ENCODE results near the gene BNC2.

The BNC2 gene

DNA sequence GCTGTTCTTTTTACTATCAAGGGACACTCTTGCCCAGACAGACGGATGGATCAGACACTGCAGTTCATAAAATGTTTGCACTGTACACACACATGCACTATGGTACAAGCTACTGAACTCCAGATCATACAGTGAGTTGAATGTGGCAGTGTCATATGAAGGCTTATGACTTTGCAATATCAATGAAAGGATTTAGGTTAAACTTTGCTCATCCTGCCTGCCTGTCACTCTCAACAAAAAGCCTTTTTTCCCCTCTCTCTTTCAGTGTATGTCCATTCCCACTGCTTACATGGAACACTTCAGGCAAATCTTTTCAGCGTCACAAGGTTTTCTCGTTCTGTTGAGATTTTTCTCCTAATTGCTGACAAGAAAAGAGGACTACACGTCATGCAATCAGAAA lies 97.4 kb downstream of the BNC2 start:
- TF ChIP-seq, protein P1, sequence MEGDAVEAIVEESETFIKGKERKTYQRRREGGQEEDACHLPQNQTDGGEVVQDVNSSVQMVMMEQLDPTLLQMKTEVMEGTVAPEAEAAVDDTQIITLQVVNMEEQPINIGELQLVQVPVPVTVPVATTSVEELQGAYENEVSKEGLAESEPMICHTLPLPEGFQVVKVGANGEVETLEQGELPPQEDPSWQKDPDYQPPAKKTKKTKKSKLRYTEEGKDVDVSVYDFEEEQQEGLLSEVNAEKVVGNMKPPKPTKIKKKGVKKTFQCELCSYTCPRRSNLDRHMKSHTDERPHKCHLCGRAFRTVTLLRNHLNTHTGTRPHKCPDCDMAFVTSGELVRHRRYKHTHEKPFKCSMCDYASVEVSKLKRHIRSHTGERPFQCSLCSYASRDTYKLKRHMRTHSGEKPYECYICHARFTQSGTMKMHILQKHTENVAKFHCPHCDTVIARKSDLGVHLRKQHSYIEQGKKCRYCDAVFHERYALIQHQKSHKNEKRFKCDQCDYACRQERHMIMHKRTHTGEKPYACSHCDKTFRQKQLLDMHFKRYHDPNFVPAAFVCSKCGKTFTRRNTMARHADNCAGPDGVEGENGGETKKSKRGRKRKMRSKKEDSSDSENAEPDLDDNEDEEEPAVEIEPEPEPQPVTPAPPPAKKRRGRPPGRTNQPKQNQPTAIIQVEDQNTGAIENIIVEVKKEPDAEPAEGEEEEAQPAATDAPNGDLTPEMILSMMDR (IDR thresholded peaks at IDR 0.05; ENCODE audit: low read depth, low read length, missing control alignments), result no peak
- in situ Hi-C loops (cut with HindIII; ENCODE audit: low pct_ligation_motif_present, low sequenced_read_pairs), result no loop called here
- Histone ChIP-seq H3K4me3 (ENCODE audit: low read depth, low read length) (no peak overlapping the region), H3K27me3 (replicated peaks) (no peaks in the 10 kb centered on the region), H3K36me3 (replicated peaks) (no peaks in the 10 kb centered on the region), H3K27ac (no peak overlapping the region)
- no peak for DNase-seq

DNA sequence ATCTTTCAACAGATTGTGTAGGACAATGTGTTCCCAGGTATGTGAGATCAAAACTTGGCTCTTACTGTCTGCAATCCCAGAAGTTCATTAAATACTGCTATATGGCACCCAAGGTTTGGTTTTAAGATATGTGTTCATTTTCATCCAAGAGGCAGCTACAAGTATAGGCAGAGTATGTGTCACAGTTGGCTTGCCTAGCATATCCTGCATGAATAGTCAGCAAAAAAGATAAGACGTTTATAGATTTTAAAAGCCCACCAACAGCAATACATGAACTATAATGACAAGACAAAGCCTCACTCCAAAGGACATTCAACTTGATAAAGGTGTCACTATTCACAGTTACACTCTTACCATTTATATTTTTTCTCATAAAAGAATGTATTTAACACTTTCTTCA lies 99.1 kb downstream of the BNC2 start:
- Histone ChIP-seq H3K27ac (no peak overlapping the region), H3K27me3 (replicated peaks) (no peaks in the 10 kb centered on the region), H3K4me3 (ENCODE audit: low read depth, low read length) (no peak overlapping the region), H3K36me3 (replicated peaks) (no peaks in the 10 kb centered on the region)
- TF ChIP-seq, protein P1 (IDR thresholded peaks at IDR 0.05; ENCODE audit: low read depth, low read length, missing control alignments), result no peak
- DNase-seq, result no peak
- in situ Hi-C loops (cut with HindIII; ENCODE audit: low pct_ligation_motif_present, low sequenced_read_pairs), result no loop called here

DNA sequence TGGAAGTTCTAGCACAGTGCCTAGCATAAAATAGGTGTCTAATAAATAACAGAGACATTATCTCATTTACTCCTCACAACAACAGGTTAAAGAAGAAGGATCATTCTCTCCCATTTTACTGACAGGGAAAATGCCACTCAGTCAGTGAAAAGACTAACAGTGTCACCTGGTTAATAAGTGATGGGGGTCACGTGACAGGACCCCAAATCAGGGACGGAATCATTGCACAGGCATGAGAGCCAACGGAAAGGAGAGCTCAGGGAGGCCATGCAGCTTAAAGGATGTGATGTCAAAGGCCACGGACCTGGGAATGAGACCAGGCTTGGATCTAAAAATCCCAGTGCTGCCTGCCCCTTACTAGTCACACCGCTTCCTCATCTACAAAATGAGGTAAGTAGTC lies 101.2 kb downstream of the BNC2 start:
- Histone ChIP-seq H3K27ac (no peak overlapping the region), H3K36me3 (replicated peaks) (no peaks in the 10 kb centered on the region), H3K4me3 (ENCODE audit: low read depth, low read length) (no peak overlapping the region), H3K27me3 (replicated peaks) (no peaks in the 10 kb centered on the region)
- no peak for DNase-seq
- TF ChIP-seq, protein P1 (IDR thresholded peaks at IDR 0.05; ENCODE audit: low read depth, low read length, missing control alignments), result no peak
- in situ Hi-C loops (cut with HindIII; ENCODE audit: low pct_ligation_motif_present, low sequenced_read_pairs), result no loop called here

DNA sequence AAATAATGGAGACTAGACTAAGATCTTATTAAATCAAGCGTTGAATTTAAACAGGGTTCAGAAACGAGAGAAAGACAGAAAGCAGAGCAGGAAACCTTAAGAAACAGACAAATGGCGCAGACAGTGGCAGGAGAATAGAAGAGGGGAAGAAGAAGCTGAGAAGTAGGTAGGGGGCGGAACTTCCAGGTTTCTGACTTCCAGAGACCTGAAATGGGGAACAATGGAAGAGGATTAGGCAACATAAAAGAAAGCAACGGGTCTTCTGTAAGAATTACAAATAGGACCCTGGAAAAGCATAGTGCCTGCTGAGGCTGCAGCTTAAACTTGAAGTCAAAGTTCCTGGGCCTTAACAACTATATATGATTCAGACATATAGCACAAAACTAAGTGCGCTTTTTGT lies 101.7 kb downstream of the BNC2 start:
- in situ Hi-C loops (cut with HindIII; ENCODE audit: low pct_ligation_motif_present, low sequenced_read_pairs), result no loop called here
- TF ChIP-seq, protein P1 (IDR thresholded peaks at IDR 0.05; ENCODE audit: low read depth, low read length, missing control alignments), result no peak
- no peak overlapping the region for H3K4me3 ChIP-seq (ENCODE audit: low read depth, low read length)
- no peaks in the 10 kb centered on the region for H3K27me3 ChIP-seq (replicated peaks)
- DNase-seq, result no peak
- H3K36me3 ChIP-seq (replicated peaks), result no peaks in the 10 kb centered on the region
- H3K27ac ChIP-seq, result no peak overlapping the region

DNA sequence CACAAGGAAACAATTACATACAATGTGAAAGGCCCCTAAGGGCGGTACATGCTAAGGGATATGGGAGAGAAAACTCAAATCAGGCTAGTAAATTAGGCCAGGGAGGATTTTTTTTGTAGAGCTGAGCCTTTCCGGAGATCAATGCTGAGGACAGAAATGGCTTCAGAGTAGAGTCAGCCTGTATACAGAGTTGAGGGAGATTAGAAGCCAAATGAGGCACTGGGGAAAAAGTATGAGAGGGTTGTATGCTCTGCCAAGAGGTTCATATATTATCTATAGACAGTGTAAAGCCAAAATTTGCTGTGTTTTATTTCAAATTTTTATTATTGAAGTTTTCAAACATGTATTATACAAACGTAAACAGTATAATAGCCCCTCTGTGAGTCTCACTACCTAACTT lies 103.1 kb downstream of the BNC2 start:
- Histone ChIP-seq H3K4me3 (ENCODE audit: low read depth, low read length) (no peak overlapping the region), H3K36me3 (replicated peaks) (no peaks in the 10 kb centered on the region), H3K27ac (no peak overlapping the region), H3K27me3 (replicated peaks) (no peaks in the 10 kb centered on the region)
- TF ChIP-seq, protein P1 (IDR thresholded peaks at IDR 0.05; ENCODE audit: low read depth, low read length, missing control alignments), result no peak
- in situ Hi-C loops (cut with HindIII; ENCODE audit: low pct_ligation_motif_present, low sequenced_read_pairs), result no loop called here
- no peak for DNase-seq

DNA sequence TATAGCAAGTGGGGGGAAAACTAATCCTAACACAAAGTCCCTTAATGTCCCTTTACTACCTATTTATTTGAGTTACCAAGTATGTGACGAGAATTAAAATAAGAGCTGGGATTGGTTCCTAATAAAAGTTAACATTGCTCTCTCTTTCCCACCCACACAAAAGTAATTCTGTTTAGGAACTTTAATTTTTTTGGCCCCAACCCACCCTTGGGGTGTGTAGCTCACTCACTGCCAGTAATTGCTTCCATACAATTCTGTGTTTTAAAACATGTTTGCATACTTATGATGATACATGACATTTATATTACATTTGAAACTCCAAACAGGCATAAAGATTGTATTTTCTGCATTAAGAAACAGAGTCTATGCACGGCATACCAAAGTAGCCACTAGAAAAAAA lies 106.5 kb downstream of the BNC2 start:
- no peak overlapping the region for H3K27ac ChIP-seq
- in situ Hi-C loops (cut with HindIII; ENCODE audit: low pct_ligation_motif_present, low sequenced_read_pairs), result no loop called here
- H3K36me3 ChIP-seq (replicated peaks), result no peaks in the 10 kb centered on the region
- TF ChIP-seq, protein P1 (IDR thresholded peaks at IDR 0.05; ENCODE audit: low read depth, low read length, missing control alignments), result no peak
- H3K4me3 ChIP-seq (ENCODE audit: low read depth, low read length), result no peak overlapping the region
- no peak for DNase-seq
- no peaks in the 10 kb centered on the region for H3K27me3 ChIP-seq (replicated peaks)
